HG02852 (cell line): ENCODE measurements around the gene CHRNB2.
"Not testable (repeated sequence)": the region's sequence is repeated elsewhere in the genome, so short reads cannot be mapped to it uniquely, and the experiment has no call there.

ENCODE experiments used
- ATAC-seq: cut with Tn5 transposase; IDR thresholded peaks from one replicate; pipeline ENCODE4 v1.9.1; 2021; ENCODE audit warnings: mild to moderate bottlenecking, moderate library complexity; ENCODE audit not compliant: unreplicated experiment

CHRNB2 gene

DNA sequence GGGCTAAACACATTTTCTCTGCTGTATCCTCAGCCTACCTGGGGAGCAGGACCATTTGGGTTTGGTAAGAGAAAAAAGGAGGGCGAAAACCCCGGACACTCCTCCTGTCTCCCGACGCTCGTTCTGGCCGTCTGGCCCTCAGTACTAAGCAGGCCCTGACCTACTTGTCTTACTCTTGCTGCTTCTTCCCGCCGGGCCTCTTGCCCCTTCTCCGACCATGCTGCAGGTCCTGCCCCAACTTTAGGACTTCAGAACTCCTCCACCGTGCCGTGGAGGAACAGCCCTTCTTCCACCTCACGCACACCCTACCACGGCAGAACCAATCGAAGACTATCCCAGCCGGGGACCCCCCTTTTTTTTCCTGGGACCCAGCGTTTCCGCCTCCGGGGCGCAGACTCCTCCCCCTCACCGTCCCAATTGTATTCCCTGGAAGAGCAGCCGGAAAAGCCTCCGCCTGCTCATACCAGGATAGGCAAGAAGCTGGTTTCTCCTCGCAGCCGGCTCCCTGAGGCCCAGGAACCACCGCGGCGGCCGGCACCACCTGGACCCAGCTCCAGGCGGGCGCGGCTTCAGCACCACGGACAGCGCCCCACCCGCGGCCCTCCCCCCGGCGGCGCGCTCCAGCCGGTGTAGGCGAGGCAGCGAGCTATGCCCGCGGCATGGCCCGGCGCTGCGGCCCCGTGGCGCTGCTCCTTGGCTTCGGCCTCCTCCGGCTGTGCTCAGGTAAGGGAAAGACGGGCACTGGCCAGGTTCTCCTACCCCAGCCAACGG is at the start of gene CHRNB2:
CHRNB2 (plus strand) TSS at position 393 of the 771 bp plus-strand sequence; CDS start at position 660, 267 bp downstream.
- ATAC-seq = peak; percentile 52

DNA sequence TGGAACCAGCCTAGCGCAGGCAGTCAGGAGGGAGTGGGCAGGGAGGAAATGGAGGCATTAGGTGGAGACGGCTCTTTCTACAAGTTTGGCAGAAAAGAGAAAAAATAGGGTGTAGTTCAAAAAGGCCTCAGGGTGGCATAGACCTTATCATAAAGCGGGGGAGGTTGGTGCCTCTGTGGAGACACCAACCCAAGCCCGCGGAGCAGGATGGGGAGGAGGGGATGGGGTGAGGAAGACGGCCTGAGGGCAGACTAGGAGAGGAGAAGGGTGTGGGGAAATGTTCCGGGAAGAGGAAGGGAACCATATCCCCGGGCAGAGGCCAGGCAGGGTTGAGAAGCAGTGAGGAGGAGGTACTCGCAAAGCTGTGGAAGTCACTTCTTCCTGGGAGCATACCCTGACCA is 48.0 kb upstream of the CHRNB2 start:
- ATAC-seq = no peak

DNA sequence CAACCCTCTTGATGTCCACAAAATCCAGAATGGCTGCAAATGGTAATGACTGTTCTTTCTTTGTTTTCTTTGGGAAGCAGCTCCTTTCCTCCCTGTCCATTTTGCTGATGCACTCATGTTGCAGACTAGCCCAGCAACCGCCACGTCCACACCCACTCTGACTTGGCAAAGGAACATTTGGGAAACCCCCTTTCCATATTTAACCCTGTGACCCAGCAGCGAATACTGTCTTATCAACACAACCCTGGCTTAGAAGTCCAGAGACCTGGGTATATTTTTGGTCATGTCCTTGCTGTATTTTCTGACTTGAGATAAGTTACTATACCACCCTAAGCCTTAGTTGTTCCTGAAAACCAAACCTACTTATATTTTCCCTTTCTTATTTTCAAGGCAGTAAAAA is 47.2 kb upstream of the CHRNB2 start:
- no peak for ATAC-seq

DNA sequence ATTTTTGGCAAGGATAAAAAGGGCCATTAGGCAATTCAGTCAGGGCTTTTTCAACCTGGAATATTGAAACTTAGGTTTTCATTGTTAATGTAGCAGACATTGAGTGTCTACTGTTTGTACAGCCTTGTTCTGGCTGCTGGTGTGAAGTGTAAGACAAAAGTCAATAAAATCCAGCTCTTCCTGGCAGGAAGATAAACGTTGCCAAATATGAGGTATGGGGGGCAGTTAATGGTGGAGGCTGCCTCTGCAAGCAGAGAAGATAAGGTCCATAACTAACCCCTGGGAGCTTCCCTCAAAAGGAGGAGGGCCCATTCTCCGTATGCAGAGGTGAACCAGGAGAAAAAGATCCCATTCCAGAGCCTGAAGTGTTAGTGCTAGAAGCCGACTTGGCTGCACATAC is 45.9 kb upstream of the CHRNB2 start:
- no peak for ATAC-seq

- ATAC-seq = no peak
These were observed 42.7 kb upstream of the CHRNB2 start for GRCh38 chr1:154524881-154525280.

DNA sequence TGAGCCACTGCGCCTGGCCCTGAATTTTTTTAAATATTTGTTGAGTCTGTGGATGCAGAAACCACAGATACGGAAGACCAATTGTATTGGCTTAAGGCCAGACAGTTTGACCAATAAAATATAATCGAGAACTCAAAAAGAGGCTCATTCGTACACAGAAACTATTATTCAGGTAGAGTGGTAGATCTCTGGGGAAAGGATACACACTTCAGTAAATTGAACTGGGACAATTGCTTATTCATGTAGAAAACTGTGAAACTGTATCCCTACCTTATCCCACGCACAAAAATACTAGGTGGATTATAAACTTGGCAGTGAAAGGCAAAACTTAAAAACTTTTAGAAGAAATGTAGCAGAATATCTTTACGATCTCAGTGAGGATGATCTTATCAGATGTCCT is 40.4 kb upstream of the CHRNB2 start:
- no peak for ATAC-seq

- no peak for ATAC-seq
These were observed 38.3 kb upstream of the CHRNB2 start for GRCh38 chr1:154529308-154529707.

- ATAC-seq = not testable (repeated sequence)
These were observed 35.6 kb upstream of the CHRNB2 start for GRCh38 chr1:154531950-154532349.

GRCh38 chr1:154533952-154534844 is 33.4 kb upstream of the CHRNB2 start:
- no peak for ATAC-seq

DNA sequence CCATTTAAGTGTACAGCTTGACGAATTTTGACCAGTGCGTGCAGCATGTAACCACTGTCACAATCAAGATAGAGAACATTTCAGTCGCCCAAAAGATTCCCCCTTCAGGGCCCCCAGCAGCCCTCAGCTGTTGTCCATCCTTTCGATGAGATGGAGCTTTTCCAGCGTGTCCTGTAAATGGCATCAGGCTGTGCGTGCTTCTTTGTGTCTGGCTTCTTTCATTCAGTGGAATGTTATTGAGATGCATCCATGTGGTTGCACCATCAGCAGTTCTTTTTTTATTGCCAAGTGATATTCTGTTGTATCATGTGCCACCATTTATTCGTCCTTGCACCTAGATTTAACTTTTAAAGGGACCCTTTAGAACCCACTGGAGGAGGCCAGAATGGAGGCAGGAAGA is 31.0 kb upstream of the CHRNB2 start:
- no peak for ATAC-seq

DNA sequence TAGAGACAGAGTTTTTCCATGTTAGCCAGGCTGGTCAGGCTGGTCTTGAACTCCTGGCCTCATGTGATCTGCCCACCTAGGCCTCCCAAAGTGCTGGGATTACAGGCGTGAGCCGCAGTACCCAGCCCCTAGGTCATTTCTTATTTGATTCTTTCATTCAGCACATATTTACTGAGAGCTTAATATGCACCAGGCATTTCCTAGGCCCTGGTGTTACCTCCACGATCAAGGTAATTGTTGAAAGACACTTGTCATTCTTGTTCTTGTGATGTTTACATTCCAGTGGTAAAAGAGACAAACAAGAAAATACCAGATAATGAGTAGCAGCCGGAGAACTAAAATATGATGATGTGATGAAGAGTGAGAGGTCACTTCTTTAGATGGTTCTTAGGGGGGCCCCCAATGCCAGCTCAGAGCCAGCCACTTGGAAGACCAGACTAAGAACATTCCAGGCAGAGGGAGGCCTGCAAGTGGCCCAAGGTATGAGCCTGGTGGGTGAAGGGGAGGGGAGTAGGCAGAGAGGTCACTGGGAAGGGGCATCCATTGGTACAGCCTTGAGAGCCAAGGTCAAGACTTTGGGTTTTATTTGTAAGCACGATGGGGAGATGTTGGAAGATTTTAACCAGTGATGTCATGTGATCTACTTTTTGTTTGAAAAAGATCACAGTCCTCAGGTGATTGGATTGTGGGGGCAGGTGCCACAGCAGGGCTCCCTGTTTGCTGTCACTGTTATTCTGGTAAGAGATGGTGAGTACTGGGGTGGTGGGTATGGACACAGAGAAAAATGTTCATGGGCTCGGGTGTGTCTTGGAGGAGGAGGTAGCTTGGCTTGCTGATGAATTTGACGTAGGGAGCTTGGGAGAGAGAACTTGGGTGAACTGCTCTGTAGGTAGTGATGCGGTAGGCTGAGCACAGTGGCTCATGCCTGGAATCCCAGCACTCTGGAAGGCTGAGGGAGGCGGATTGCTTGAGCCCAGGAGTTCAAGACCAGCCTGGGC is 27.8 kb upstream of the CHRNB2 start:
- no peak for ATAC-seq

DNA sequence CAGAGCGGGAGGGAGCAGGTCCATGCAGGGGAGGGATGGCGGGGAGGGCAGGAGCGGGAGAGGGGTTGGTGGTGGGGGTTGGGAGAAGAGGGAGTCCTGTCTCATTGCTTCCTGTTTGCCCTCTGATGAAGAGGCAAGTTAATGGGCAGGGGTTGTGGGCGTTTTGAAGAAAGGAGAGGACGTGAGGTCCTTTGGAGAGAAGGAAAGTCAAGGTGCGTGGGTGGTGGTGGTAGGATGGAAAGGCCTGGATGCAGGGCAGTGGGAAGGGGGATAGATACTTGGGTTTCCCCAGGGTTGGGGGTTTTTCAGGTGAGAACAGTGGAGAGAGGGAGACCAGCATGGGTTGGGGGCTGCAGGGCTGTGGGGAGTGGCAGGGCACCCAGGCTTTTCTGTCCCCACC is 26.3 kb upstream of the CHRNB2 start:
- no peak for ATAC-seq

DNA sequence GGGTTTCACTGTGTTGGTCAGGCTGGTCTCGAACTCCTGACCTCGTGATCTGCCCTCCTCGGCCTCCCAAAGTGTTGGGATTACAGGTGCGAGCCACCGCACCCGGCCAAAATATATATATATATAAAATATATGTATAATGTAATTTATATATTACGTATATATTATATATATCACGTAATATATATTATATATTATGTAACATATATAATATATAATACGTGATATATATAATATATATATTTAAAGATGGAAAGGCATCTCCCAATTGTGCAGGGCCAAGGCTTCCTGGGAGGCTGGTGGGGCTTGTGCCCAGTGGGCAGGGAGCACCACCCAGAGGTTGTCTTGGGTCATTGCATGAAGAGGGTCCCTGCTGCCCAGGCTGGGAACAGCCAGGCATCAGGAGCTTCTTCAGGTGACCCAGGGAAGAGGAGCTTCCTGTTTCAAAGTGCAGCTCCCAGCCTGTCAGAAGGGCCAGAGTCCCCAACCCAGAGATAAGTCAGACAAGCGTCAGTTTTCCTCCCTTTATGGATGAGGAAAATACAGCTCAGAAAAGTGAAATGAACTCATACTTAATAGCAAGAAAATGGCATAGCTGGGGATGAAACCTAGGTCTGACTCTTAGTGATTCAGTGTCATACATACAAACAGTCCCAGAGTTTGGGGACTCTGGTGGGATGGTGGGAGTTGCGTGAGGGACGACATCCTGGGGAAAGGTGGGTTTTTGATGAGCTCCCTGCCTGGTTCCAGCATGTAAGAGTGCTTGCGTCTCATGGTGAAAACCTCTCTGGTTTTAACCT is 21.1 kb upstream of the CHRNB2 start:
- no peak for ATAC-seq

- ATAC-seq = no peak
These were observed 20.4 kb upstream of the CHRNB2 start for GRCh38 chr1:154547105-154547732.

- ATAC-seq = no peak
These were observed 19.6 kb upstream of the CHRNB2 start for GRCh38 chr1:154548028-154548427.

DNA sequence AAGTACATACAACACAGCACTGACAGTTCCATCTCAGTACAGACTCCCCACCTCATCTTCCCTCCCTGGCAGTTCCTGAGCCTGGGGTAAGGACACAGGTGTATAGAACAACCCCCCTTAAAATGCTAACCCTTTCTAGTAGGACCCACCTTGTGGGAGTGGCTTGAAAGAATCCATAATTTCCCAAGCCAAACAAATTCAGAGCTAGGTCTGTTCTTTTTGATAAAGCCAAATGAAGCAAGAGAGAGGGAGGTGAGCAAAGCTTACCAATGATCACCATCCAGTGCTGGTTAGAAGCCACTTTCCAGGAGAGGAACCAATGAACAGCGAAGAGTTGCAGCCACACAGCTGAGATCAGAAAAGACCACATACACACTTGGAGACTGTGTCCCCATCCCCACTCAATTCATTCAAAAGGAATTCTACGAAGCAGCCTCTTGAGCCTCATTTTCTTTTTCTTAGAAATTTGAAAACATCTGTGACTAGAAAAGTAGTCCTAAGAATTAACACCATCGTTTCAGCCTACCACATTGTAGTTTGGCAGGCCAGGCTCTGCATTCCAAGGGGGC is 18.3 kb upstream of the CHRNB2 start:
- no peak for ATAC-seq

- ATAC-seq = no peak
These were observed 17.5 kb upstream of the CHRNB2 start for GRCh38 chr1:154550070-154550469.

DNA sequence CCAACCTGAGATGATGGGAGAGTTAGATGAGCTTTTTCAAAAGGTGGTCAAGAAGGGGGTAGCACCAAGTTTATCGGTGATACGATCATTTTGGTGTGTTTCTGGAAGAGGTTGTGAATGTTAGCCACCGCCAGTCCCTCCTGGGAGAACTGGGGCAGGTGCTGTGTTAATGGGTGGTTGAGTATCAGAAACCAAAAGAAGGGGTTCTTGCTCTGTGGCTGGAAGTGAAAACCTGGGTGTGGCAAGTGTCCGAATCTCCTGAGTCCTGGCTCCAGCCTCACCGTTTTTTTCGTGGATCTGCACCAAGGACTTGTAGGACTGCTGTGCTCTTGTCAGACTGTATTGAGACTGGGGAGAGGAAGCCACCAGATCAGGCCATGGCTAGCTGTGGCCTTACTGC is 16.9 kb upstream of the CHRNB2 start:
- no peak for ATAC-seq

DNA sequence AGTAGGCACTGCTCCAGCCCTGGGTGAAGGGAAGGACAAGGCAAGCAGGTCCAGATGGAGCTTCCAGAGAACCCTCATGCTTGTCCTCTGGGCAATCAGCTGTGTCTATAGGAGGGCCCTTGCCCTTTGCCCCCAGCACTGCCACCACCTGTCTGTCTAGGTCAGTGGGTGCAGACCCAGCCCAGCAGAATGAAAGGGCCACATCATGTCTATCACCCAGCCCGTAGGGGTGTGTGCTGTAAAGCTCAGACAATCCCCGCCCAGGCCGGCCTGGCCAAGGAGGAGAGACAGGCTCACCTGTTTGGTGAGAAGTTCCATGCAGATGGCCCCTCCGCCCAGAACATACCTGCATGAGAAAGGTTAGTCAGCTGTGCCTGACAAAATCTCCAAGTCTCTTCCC is 16.1 kb upstream of the CHRNB2 start:
- ATAC-seq = no peak
